Neural progenitor cell (in vitro differentiated cells): Measurements from ENCODE around the gene MYO18B.

Experiments used
- CTCF ChIP-seq: fragments of 200-600 bp; sonication (generic); IDR thresholded peaks from 2 replicates; pipeline ENCODE4 v1.5.1; 2017; ENCODE audit warnings: antibody characterized with exemption, mild to moderate bottlenecking
- EZH2 ChIP-seq: fragments of 200-600 bp; sonication (generic); IDR thresholded peaks from 2 replicates; pipeline ENCODE4 v1.6.1; 2017; ENCODE audit warnings: antibody characterized with exemption, mild to moderate bottlenecking, moderate library complexity
- EZH2phosphoT487 ChIP-seq: fragments of 200-600 bp; sonication (generic); IDR thresholded peaks from 2 replicates; pipeline ENCODE4 v1.6.1; 2017; ENCODE audit warnings: antibody characterized with exemption

GRCh38 chr22:25795478-25795877 lies 53.5 kb downstream of the MYO18B start:
- TF ChIP-seq CTCF: no peak
- no peak for TF ChIP-seq EZH2
- TF ChIP-seq EZH2phosphoT487: no peak
